Measurements from ENCODE around the gene COL9A1. TPM values are rescaled to one million over a fixed set of nuclear protein-coding genes. Genes with fewer than 3 reads are reported as not detected.

The COL9A1 gene
- total RNA-seq, 1 experiment from 2014 or later: 7.8 TPM

DNA sequence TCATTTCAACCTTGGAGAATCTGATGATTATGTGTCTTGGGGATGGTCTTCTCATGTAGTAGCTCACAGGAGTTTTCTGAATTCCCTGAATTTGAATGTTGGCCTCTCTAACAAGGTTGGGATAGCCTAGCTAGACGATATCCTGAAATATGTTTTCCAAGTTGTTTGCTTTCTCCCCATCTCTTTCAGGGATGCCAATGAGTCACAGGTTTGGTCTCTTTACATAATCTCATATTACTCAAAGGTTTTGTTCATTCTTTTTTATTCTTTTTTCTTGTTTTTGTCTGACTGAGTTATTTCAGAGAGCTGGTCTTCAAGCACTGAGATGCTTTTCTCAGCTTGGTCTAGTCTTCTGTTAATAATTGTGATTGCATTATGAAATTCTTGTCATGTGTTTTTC, 42.7 kb upstream of the COL9A1 start:
- no CpG with 5 or more reads among the region's 1 CpG for WGBS (ENCODE audit: extremely low coverage, insufficient read length, low lambda C conversion rate)

More for the DNA sequence above, 42.7 kb upstream of the COL9A1 start:
- no peak for DNase-seq
- Histone ChIP-seq H3K4ac (ENCODE audit: low read depth, low read length) (no peak overlapping the region), H2BK20ac (ENCODE audit: low read depth, low read length, poor library complexity, severe bottlenecking) (no peak overlapping the region), H3K14ac (ENCODE audit: insufficient read depth, low read length) (no peak overlapping the region), H3K18ac (ENCODE audit: insufficient read length, low read depth, low read length) (no peak overlapping the region), H4K5ac (ENCODE audit: insufficient read length, low read depth, low read length) (no peak overlapping the region), H2BK15ac (ENCODE audit: low read depth, low read length) (no peak overlapping the region), H4K91ac (ENCODE audit: insufficient read length, low read depth, low read length) (no peak overlapping the region), H3K23ac (ENCODE audit: insufficient read length, low read depth, low read length) (no peak overlapping the region), H3K79me1 (ENCODE audit: insufficient read depth, low read depth, low read length, poor library complexity, severe bottlenecking) (no peaks in the 10 kb centered on the region), H3K56ac (ENCODE audit: insufficient read length, low read depth, low read length) (no peak overlapping the region), H3K27me3 (ENCODE audit: insufficient read depth, low read length) (no peaks in the 10 kb centered on the region), H3K4me2 (ENCODE audit: insufficient read depth, insufficient read length, low read length) (no peak overlapping the region), H2BK5ac (ENCODE audit: insufficient read length, low read length) (no peak overlapping the region), H2AK5ac (ENCODE audit: insufficient read length, low read length) (no peak overlapping the region), H3K9me3 (ENCODE audit: control insufficient read depth, low read depth, low read length) (no peaks in the 10 kb centered on the region), H2AFZ (ENCODE audit: low read length) (no peak overlapping the region), H2BK12ac (ENCODE audit: insufficient read length, low read depth, low read length) (no peak overlapping the region), H3K79me2 (ENCODE audit: insufficient read depth, low read length) (no peaks in the 10 kb centered on the region), H3K4me1 (ENCODE audit: insufficient read depth, low read length) (no peaks in the 10 kb centered on the region), H3K9ac (ENCODE audit: extremely low read depth, insufficient read length, low read length) (no peak overlapping the region), H3K23me2 (ENCODE audit: insufficient read length, low read depth, low read length, poor library complexity, severe bottlenecking) (no peaks in the 10 kb centered on the region), H3K27ac (ENCODE audit: insufficient read length, low read depth, low read length) (no peak overlapping the region), H4K20me1 (ENCODE audit: control insufficient read depth, insufficient read depth, insufficient read length) (no peaks in the 10 kb centered on the region), H2BK120ac (ENCODE audit: low read depth, low read length, poor library complexity, severe bottlenecking) (no peak overlapping the region), H3T11ph (ENCODE audit: low read length) (no peak overlapping the region), H4K8ac (replicated peaks; ENCODE audit: insufficient read length, low read depth, low read length) (no peak overlapping the region)
- H3K36me3 Mint-ChIP-seq (ENCODE audit: insufficient read depth in 1 of 3, low read depth in 3 of 3): no peaks in the 10 kb centered on the region
- H3K27me3 Mint-ChIP-seq (ENCODE audit: low read depth): peaks cover 2% of the 10 kb centered on the region; the same call in 1 of the 2 replicates
- no peaks in the 10 kb centered on the region; a peak in 1 of 5 replicates for H3K9me3 Mint-ChIP-seq
- no peak overlapping the region for H3K27ac Mint-ChIP-seq
- no peaks in the 10 kb centered on the region for H3K4me1 Mint-ChIP-seq
- no peak overlapping the region for H3K4me3 Mint-ChIP-seq
- TF ChIP-seq, protein P1, sequence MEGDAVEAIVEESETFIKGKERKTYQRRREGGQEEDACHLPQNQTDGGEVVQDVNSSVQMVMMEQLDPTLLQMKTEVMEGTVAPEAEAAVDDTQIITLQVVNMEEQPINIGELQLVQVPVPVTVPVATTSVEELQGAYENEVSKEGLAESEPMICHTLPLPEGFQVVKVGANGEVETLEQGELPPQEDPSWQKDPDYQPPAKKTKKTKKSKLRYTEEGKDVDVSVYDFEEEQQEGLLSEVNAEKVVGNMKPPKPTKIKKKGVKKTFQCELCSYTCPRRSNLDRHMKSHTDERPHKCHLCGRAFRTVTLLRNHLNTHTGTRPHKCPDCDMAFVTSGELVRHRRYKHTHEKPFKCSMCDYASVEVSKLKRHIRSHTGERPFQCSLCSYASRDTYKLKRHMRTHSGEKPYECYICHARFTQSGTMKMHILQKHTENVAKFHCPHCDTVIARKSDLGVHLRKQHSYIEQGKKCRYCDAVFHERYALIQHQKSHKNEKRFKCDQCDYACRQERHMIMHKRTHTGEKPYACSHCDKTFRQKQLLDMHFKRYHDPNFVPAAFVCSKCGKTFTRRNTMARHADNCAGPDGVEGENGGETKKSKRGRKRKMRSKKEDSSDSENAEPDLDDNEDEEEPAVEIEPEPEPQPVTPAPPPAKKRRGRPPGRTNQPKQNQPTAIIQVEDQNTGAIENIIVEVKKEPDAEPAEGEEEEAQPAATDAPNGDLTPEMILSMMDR (conservative IDR thresholded peaks at IDR 0.05): no peak

All from H9 (cell line).